Measurements from ENCODE around the gene HRK. TPM values are rescaled to one million over a fixed set of nuclear protein-coding genes. Genes with fewer than 3 reads are reported as not detected.

Gene HRK
- total and polyA plus RNA-seq, 4 donors = 0.14 TPM; not detected in 3

DNA sequence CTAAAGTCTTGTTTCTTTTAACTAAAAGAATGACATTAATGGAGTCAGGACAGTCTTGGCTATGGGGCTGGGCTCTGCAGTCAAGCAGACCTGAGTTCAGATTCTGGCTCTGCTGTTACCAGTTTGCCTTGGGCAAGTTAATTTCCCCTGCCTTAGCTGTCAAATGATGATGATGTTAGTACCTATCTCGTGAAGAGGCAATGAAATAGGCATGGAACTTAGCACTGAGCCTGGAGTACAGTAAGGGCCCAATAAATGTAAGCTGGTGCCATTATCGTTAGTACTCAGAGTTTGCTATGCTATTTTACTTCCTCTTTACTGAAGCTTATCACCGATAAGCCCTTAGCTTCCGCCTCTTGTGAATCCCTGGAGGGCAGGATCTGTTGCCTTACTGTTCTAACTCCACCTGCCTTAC lies 38.0 kb upstream of the HRK start:
- Histone ChIP-seq H3K4me1 (ENCODE audit: control insufficient read depth in 4 of 4, insufficient read depth in 4 of 4, low read length in 3 of 4) (peaks cover 0 to 10% (median 3%) of the 10 kb centered on the region in 4 donors), H3K9me3 (ENCODE audit: control insufficient read depth in 4 of 4, low read length in 3 of 4) (no peaks in the 10 kb centered on the region), H3K27me3 (ENCODE audit: control insufficient read depth in 4 of 4, insufficient read depth in 4 of 4, low read length in 3 of 4) (no peaks in the 10 kb centered on the region), H3K27ac (ENCODE audit: low read depth in 1 of 2, low read length in 2 of 2) (no peak overlapping the region), H3K36me3 (ENCODE audit: control insufficient read depth in 4 of 4, insufficient read depth in 3 of 4, low read depth in 1 of 4, low read length in 3 of 4) (peaks cover 0 to 2% (median 0%) of the 10 kb centered on the region in 4 donors), H3K4me3 (ENCODE audit: low read depth in 1 of 3, low read length in 3 of 3) (no peak overlapping the region), H3K9ac (ENCODE audit: low read depth in 1 of 2, low read length in 2 of 2) (no peak overlapping the region)
- DNase-seq (ENCODE audit: low spot score) = no peak
- 52% methylated on average over 4 of the region's 4 CpGs for WGBS
- TF ChIP-seq TAF1 (conservative IDR thresholded peaks at IDR 0.05) = no peak
- TF ChIP-seq GABPA (IDR thresholded peaks at IDR 0.05 in 1 of 2, conservative IDR thresholded peaks at IDR 0.05 in 1 of 2) = no peak
- no peak for TF ChIP-seq FOXA2 (IDR thresholded peaks at IDR 0.05)
- no peak for TF ChIP-seq EGR1 (IDR thresholded peaks at IDR 0.05; ENCODE audit: low read depth in 2 of 2)
- TF ChIP-seq, protein P1, sequence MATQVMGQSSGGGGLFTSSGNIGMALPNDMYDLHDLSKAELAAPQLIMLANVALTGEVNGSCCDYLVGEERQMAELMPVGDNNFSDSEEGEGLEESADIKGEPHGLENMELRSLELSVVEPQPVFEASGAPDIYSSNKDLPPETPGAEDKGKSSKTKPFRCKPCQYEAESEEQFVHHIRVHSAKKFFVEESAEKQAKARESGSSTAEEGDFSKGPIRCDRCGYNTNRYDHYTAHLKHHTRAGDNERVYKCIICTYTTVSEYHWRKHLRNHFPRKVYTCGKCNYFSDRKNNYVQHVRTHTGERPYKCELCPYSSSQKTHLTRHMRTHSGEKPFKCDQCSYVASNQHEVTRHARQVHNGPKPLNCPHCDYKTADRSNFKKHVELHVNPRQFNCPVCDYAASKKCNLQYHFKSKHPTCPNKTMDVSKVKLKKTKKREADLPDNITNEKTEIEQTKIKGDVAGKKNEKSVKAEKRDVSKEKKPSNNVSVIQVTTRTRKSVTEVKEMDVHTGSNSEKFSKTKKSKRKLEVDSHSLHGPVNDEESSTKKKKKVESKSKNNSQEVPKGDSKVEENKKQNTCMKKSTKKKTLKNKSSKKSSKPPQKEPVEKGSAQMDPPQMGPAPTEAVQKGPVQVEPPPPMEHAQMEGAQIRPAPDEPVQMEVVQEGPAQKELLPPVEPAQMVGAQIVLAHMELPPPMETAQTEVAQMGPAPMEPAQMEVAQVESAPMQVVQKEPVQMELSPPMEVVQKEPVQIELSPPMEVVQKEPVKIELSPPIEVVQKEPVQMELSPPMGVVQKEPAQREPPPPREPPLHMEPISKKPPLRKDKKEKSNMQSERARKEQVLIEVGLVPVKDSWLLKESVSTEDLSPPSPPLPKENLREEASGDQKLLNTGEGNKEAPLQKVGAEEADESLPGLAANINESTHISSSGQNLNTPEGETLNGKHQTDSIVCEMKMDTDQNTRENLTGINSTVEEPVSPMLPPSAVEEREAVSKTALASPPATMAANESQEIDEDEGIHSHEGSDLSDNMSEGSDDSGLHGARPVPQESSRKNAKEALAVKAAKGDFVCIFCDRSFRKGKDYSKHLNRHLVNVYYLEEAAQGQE (IDR thresholded peaks at IDR 0.05) = no peak
- TF ChIP-seq, protein P2, sequence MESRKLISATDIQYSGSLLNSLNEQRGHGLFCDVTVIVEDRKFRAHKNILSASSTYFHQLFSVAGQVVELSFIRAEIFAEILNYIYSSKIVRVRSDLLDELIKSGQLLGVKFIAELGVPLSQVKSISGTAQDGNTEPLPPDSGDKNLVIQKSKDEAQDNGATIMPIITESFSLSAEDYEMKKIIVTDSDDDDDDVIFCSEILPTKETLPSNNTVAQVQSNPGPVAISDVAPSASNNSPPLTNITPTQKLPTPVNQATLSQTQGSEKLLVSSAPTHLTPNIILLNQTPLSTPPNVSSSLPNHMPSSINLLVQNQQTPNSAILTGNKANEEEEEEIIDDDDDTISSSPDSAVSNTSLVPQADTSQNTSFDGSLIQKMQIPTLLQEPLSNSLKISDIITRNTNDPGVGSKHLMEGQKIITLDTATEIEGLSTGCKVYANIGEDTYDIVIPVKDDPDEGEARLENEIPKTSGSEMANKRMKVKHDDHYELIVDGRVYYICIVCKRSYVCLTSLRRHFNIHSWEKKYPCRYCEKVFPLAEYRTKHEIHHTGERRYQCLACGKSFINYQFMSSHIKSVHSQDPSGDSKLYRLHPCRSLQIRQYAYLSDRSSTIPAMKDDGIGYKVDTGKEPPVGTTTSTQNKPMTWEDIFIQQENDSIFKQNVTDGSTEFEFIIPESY (IDR thresholded peaks at IDR 0.05) = no peak

DNA sequence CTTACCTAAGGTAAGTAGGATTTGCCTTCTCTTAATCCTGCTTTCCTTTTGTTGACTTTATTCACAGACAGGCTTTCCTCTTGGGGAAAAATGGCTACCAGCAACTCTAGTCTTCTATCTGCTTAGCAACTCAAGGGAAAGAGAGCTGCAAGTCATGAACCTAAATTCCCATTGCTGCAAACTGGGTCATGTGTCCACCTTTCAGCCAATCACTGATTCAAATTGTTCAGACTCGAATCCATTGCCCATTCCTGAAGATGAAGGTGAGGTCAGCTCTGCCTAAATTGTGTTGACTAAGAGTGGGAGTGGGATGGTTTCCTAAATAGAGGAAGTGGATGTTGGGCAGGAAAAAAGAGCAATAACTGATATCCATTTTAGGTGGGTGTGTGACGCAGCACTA lies 37.2 kb upstream of the HRK start:
- Histone ChIP-seq H3K27me3 (ENCODE audit: control insufficient read depth in 4 of 4, insufficient read depth in 4 of 4, low read length in 3 of 4) (no peaks in the 10 kb centered on the region), H3K9me3 (ENCODE audit: control insufficient read depth in 4 of 4, low read length in 3 of 4) (no peaks in the 10 kb centered on the region), H3K27ac (ENCODE audit: low read depth in 1 of 2, low read length in 2 of 2) (no peak overlapping the region), H3K9ac (ENCODE audit: low read depth in 1 of 2, low read length in 2 of 2) (no peak overlapping the region), H3K4me1 (ENCODE audit: control insufficient read depth in 4 of 4, insufficient read depth in 4 of 4, low read length in 3 of 4) (peaks cover 0 to 10% (median 3%) of the 10 kb centered on the region in 4 donors), H3K36me3 (ENCODE audit: control insufficient read depth in 4 of 4, insufficient read depth in 3 of 4, low read depth in 1 of 4, low read length in 3 of 4) (peaks cover 0 to 2% (median 0%) of the 10 kb centered on the region in 4 donors), H3K4me3 (ENCODE audit: low read depth in 1 of 3, low read length in 3 of 3) (no peak overlapping the region)
- no peak for TF ChIP-seq RAD21 (IDR thresholded peaks at IDR 0.05)
- TF ChIP-seq EGR1 (IDR thresholded peaks at IDR 0.05; ENCODE audit: low read depth in 2 of 2) = no peak
- TF ChIP-seq, protein P3, sequence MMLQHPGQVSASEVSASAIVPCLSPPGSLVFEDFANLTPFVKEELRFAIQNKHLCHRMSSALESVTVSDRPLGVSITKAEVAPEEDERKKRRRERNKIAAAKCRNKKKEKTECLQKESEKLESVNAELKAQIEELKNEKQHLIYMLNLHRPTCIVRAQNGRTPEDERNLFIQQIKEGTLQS (IDR thresholded peaks at IDR 0.05) = no peak
- TF ChIP-seq FOXA2 (IDR thresholded peaks at IDR 0.05) = no peak
- TF ChIP-seq, protein P1 (IDR thresholded peaks at IDR 0.05) = no peak
- no peak for TF ChIP-seq HNF4G (IDR thresholded peaks at IDR 0.05)
- TF ChIP-seq, protein P2 (IDR thresholded peaks at IDR 0.05) = no peak
- TF ChIP-seq HNF4A (conservative IDR thresholded peaks at IDR 0.05) = no peak
- TF ChIP-seq FOXA1 (IDR thresholded peaks at IDR 0.05) = no peak
- no peak for TF ChIP-seq YY1 (IDR thresholded peaks at IDR 0.05)
- no peak for TF ChIP-seq RXRA (IDR thresholded peaks at IDR 0.05)
- no peak for TF ChIP-seq NR2F2 (IDR thresholded peaks at IDR 0.05)
- TF ChIP-seq, protein P4, sequence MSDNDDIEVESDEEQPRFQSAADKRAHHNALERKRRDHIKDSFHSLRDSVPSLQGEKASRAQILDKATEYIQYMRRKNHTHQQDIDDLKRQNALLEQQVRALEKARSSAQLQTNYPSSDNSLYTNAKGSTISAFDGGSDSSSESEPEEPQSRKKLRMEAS (IDR thresholded peaks at IDR 0.05) = no peak
- no peak for TF ChIP-seq GABPA (IDR thresholded peaks at IDR 0.05 in 1 of 2, conservative IDR thresholded peaks at IDR 0.05 in 1 of 2)
- TF ChIP-seq TAF1 (conservative IDR thresholded peaks at IDR 0.05) = no peak
- WGBS = 96% methylated on average over 2 of the region's 2 CpGs
- no peak for DNase-seq (ENCODE audit: low spot score)
